HL-60 (cell line): ENCODE data around the gene KRT27.

Experiments
- CTCF ChIP-seq: IDR thresholded peaks from one replicate; pipeline ENCODE4 v1.5.1; 2011; ENCODE audit warnings: low read length, control low read depth, inconsistent platforms; ENCODE audit not compliant: insufficient read depth
- GABPA ChIP-seq: IDR thresholded peaks from 2 replicates; pipeline ENCODE4 v1.6.1; 2012; ENCODE audit warnings: low read depth
- POLR2AphosphoS5 ChIP-seq: IDR thresholded peaks from 2 replicates; pipeline ENCODE4 v1.6.1; 2012; ENCODE audit warnings: low read depth
- SPI1 ChIP-seq: IDR thresholded peaks from 2 replicates; pipeline ENCODE4 v1.6.1; 2012; ENCODE audit warnings: low read depth, mild to moderate bottlenecking, borderline replicate concordance

GRCh38 chr17:40777459-40777858 is 4.9 kb downstream of the KRT27 start:
- TF ChIP-seq CTCF, result no peak
- TF ChIP-seq POLR2AphosphoS5, result no peak
- no peak for TF ChIP-seq GABPA
- no peak for TF ChIP-seq SPI1
